OCI-LY3 (cell line): ENCODE results near the gene ZFP2.

ENCODE experiments used
- H2AFZ ChIP-seq: fragments of 200-600, 300-600 bp; shearing (Covaris generic); 2 replicates; pipeline ENCODE4 v1.6.0; 2014; ENCODE audit warnings: antibody characterized with exemption, low read depth, low read length
- H3K27ac ChIP-seq: fragments of 200-600, 300-600 bp; sonication (generic); 2 replicates; pipeline ENCODE4 v1.5.1; 2014; ENCODE audit warnings: mild to moderate bottlenecking, low read length, moderate library complexity, mixed read lengths
- H3K27me3 ChIP-seq: fragments of 200-600, 300-600 bp; sonication (generic); 2 replicates; pipeline ENCODE4 v1.6.1; 2014; ENCODE audit warnings: low read depth, low read length, mixed read lengths
- H3K36me3 ChIP-seq: fragments of 200-600, 300-600 bp; sonication (generic); replicated peaks from 2 replicates; pipeline ENCODE3; 2014; ENCODE audit warnings: low read depth, low read length, mixed read lengths
- H3K4me1 ChIP-seq: fragments of 300-600, 200-600 bp; sonication (generic); 2 replicates; pipeline ENCODE4 v1.6.1; 2014; ENCODE audit warnings: low read length, mixed read lengths
- H3K4me2 ChIP-seq: fragments of 200-600, 300-600 bp; sonication (generic); 2 replicates; pipeline ENCODE4 v1.6.1; 2014; ENCODE audit warnings: low read length, mixed read lengths
- H3K4me3 ChIP-seq: fragments of 300-600, 200-600 bp; sonication (generic); 2 replicates; pipeline ENCODE4 v1.5.1; 2014; ENCODE audit warnings: antibody characterized with exemption, mild to moderate bottlenecking, low read length, moderate library complexity
- H3K79me2 ChIP-seq: fragments of 300-600, 200-600 bp; shearing (Covaris generic); 2 replicates; pipeline ENCODE4 v1.6.1; 2014; ENCODE audit warnings: mild to moderate bottlenecking, low read length, mixed read lengths
- H3K9ac ChIP-seq: fragments of 300-600, 200-600 bp; shearing (Covaris generic); 2 replicates; pipeline ENCODE4 v1.6.0; 2014; ENCODE audit warnings: mild to moderate bottlenecking, low read length, moderate library complexity
- H3K9me3 ChIP-seq: fragments of 200-600, 300-600 bp; shearing (Covaris generic); 2 replicates; pipeline ENCODE4 v1.6.1; 2014; ENCODE audit warnings: low read length, mixed read lengths; ENCODE audit not compliant: insufficient read depth
- H4K20me1 ChIP-seq: fragments of 200-600, 300-600 bp; sonication (generic); 2 replicates; pipeline ENCODE4 v1.6.1; 2016; ENCODE audit warnings: low read length, mixed read lengths; ENCODE audit not compliant: insufficient read depth
- CTCF ChIP-seq: fragments of 200-600, 300-600 bp; sonication (generic); IDR thresholded peaks from 2 replicates; pipeline ENCODE4 v1.5.1; 2014; ENCODE audit warnings: antibody characterized with exemption, low read length, low read depth
- EZH2phosphoT487 ChIP-seq: fragments of 200-600 bp; shearing (Covaris generic); IDR thresholded peaks from 2 replicates; pipeline ENCODE4 v1.6.1; 2018; ENCODE audit warnings: antibody characterized with exemption, mixed run types, low read depth

Gene ZFP2

GRCh38 chr5:178895615-178896571 is at the start of gene ZFP2:
Gene ZFP2, plus strand, starts transcription at chr5:178895913. Its CDS starts 35,401 bp downstream, at chr5:178931314.
- H3K4me3 ChIP-seq = no peak within 1 kb of the TSS
- H2AFZ ChIP-seq = no peak within 1 kb of the TSS
- H3K27me3 ChIP-seq = no peaks in the 10 kb centered on the region
- no peaks in the 10 kb centered on the region for H4K20me1 ChIP-seq
- no peaks in the 10 kb centered on the region for H3K79me2 ChIP-seq
- no peaks in the 10 kb centered on the region for H3K36me3 ChIP-seq
- TF ChIP-seq CTCF (no peak), EZH2phosphoT487 (no peak)
- no peak within 1 kb of the TSS for H3K9ac ChIP-seq
- H3K4me2 ChIP-seq = no peak within 1 kb of the TSS
- H3K9me3 ChIP-seq = no peaks in the 10 kb centered on the region
- H3K4me1 ChIP-seq = no peaks in the 10 kb centered on the region
- H3K27ac ChIP-seq = no peak within 1 kb of the TSS

- TF ChIP-seq EZH2phosphoT487 = no peak
- TF ChIP-seq CTCF = no peak
- Histone ChIP-seq H3K79me2 (no peaks in the 10 kb centered on the region), H3K4me1 (no peaks in the 10 kb centered on the region), H4K20me1 (no peaks in the 10 kb centered on the region), H3K9ac (no peak overlapping the region), H3K36me3 (no peaks in the 10 kb centered on the region), H2AFZ (no peak overlapping the region), H3K9me3 (no peaks in the 10 kb centered on the region), H3K27ac (no peak overlapping the region), H3K4me2 (no peak overlapping the region), H3K27me3 (no peaks in the 10 kb centered on the region), H3K4me3 (no peak overlapping the region)
These were observed 46.4 kb upstream of the ZFP2 start for GRCh38 chr5:178849316-178849715.

- no peaks in the 10 kb centered on the region for H4K20me1 ChIP-seq
- no peaks in the 10 kb centered on the region for H3K4me1 ChIP-seq
- H3K27me3 ChIP-seq = no peaks in the 10 kb centered on the region
- H3K9ac ChIP-seq = no peak overlapping the region
- no peaks in the 10 kb centered on the region for H3K79me2 ChIP-seq
- no peaks in the 10 kb centered on the region for H3K36me3 ChIP-seq
- H3K9me3 ChIP-seq = no peaks in the 10 kb centered on the region
- H2AFZ ChIP-seq = no peak overlapping the region
- TF ChIP-seq CTCF (no peak), EZH2phosphoT487 (no peak)
- H3K4me3 ChIP-seq = no peak overlapping the region
- no peak overlapping the region for H3K4me2 ChIP-seq
- no peak overlapping the region for H3K27ac ChIP-seq
These were observed 43.8 kb upstream of the ZFP2 start for GRCh38 chr5:178851951-178852350.

GRCh38 chr5:178854284-178854683 is 41.4 kb upstream of the ZFP2 start:
- Histone ChIP-seq H3K9ac (no peak overlapping the region), H3K4me3 (no peak overlapping the region), H3K27ac (no peak overlapping the region), H3K27me3 (no peaks in the 10 kb centered on the region), H3K9me3 (no peaks in the 10 kb centered on the region), H3K36me3 (no peaks in the 10 kb centered on the region), H4K20me1 (no peaks in the 10 kb centered on the region), H3K4me2 (no peak overlapping the region), H3K4me1 (no peaks in the 10 kb centered on the region), H2AFZ (no peak overlapping the region), H3K79me2 (no peaks in the 10 kb centered on the region)
- TF ChIP-seq CTCF (no peak), EZH2phosphoT487 (no peak)
